HepG2 (cell line): ENCODE results near the gene LMOD3. TPM values are rescaled to one million over a fixed set of nuclear protein-coding genes. Genes with fewer than 3 reads are reported as not detected.

ENCODE experiments used
- ATAC-seq: fragments of 200-7000 bp; cut with Tn5 transposase; 3 replicates; pipeline ENCODE4 v1.9.1; 2020; ENCODE audit warnings: mild to moderate bottlenecking, moderate library complexity
- BruUV-seq: library from RNA; stranded (reverse); fragments of 400-500 nt; replicated peaks from 2 replicates; lab custom pipeline; 2021; lab: Mats Ljungman, UMichigan
- CTCF ChIA-PET: fragments of 300-600 bp; formaldehyde crosslinking; extraction: SDS; loops from one replicate; lab custom pipeline; 2021; ENCODE audit warnings: low total read pairs, inconsistent platforms, low intra/inter-chr PET ratio; lab: Yijun Ruan, JAX
- POLR2A ChIA-PET: fragments of 350-600 bp; sonication (Branson Sonifier 250); formaldehyde crosslinking; loops from one replicate; lab custom pipeline; 2020; ENCODE audit warnings: antibody characterized with exemption, inconsistent platforms; lab: Yijun Ruan, JAX
- DNase-seq: peaks from one replicate; pipeline ENCODE4 v3.0.0-alpha.2; 2015; ENCODE audit warnings: low spot score
- FAIRE-seq: peaks from 3 replicates; lab custom pipeline; 2011; peaks lifted over from hg19 to GRCh38; lab: Jason Lieb, UNC
- H2AFZ ChIP-seq: one replicate; pipeline ENCODE4 v1.6.1; 2011; ENCODE audit warnings: low read length, inconsistent platforms
- H3K27ac ChIP-seq: fragments of 300-600 bp; 3 replicates; pipeline ENCODE4 v1.8.0; 2011; ENCODE audit warnings: mixed run types, mild to moderate bottlenecking, mixed read lengths, low read length, inconsistent platforms; ENCODE audit not compliant: insufficient read depth; ENCODE audit errors: extremely low read length
- H3K27me3 ChIP-seq, 2 experiments: fragments of 200-600 bp in 1 of 2; 2 replicates in 1 of 2; 3 replicates in 1 of 2; pipeline versions ENCODE4 v1.6.0 to v1.8.0; 2011; ENCODE audit warnings: low read length in 2 of 2, mild to moderate bottlenecking in 2 of 2, moderate library complexity in 2 of 2, inconsistent platforms in 1 of 2; ENCODE audit not compliant: insufficient read depth in 2 of 2, control insufficient read depth in 1 of 2
- H3K36me3 ChIP-seq, 2 experiments: fragments of 200-600 bp in 1 of 2; replicated peaks in 1 of 2; 2 replicates in 1 of 2; 3 replicates in 1 of 2; pipeline versions ENCODE4 v1.5.1 to v1.8.0; 2011; ENCODE audit warnings: low read length in 2 of 2, inconsistent platforms in 1 of 2; ENCODE audit not compliant: insufficient read depth in 2 of 2, control insufficient read depth in 1 of 2
- H3K4me1 ChIP-seq: 2 replicates; pipeline ENCODE4 v1.5.1; 2012; ENCODE audit warnings: low read length, inconsistent platforms; ENCODE audit not compliant: insufficient read depth
- H3K4me2 ChIP-seq: 2 replicates; pipeline ENCODE4 v1.6.0; 2011; ENCODE audit warnings: low read depth, low read length, inconsistent platforms
- H3K4me3 ChIP-seq, 3 experiments: fragments of 200-600 bp in 1 of 3; sonication (generic), shearing (Covaris generic) in 1 of 3; replicated peaks in 1 of 3; 2 replicates each; pipeline ENCODE4 v1.5.1; 2011 to 2016; ENCODE audit warnings: low read length in 3 of 3, inconsistent platforms in 2 of 3, low read depth in 2 of 3, mild to moderate bottlenecking in 2 of 3, control low read depth in 1 of 3, mixed read lengths in 1 of 3; ENCODE audit not compliant: insufficient read depth in 1 of 3
- H3K79me2 ChIP-seq: one replicate; pipeline ENCODE4 v1.6.1; 2011; ENCODE audit warnings: low read length, inconsistent platforms; ENCODE audit not compliant: insufficient read depth
- H3K9ac ChIP-seq: 2 replicates; pipeline ENCODE4 v1.6.0; 2011; ENCODE audit warnings: mild to moderate bottlenecking, low read depth, low read length, inconsistent platforms; ENCODE audit not compliant: insufficient read depth
- H3K9me3 ChIP-seq: 2 replicates; pipeline ENCODE4 v1.5.1; 2012; ENCODE audit warnings: mild to moderate bottlenecking, low read length
- H4K20me1 ChIP-seq: 2 replicates; pipeline ENCODE4 v1.6.0; 2011; ENCODE audit warnings: inconsistent platforms, mild to moderate bottlenecking, low read length, moderate library complexity; ENCODE audit not compliant: insufficient read depth
- FOXK2 ChIP-seq: fragments of 450-650 bp; IDR thresholded peaks from 2 replicates; pipeline ENCODE4 v1.6.1; 2016
- HNF1B ChIP-seq: sonication (generic); formaldehyde crosslinking; IDR thresholded peaks from 2 replicates; pipeline ENCODE4 v1.5.1; 2020; ENCODE audit warnings: mild to moderate bottlenecking, moderate library complexity, missing genetic modification reagents
- POGK ChIP-seq: sonication (generic); formaldehyde crosslinking; conservative IDR thresholded peaks from 2 replicates; pipeline ENCODE4 v1.8.0; 2022; ENCODE audit warnings: mild to moderate bottlenecking, moderate library complexity, missing genetic modification reagents
- TAF1 ChIP-seq: sonication (generic); formaldehyde crosslinking; IDR thresholded peaks from 2 replicates; pipeline ENCODE4 v1.4.0; 2020; ENCODE audit warnings: missing genetic modification reagents
- TBP ChIP-seq: sonication (generic); formaldehyde crosslinking; IDR thresholded peaks from 2 replicates; pipeline ENCODE4 v1.5.0; 2020; ENCODE audit warnings: missing genetic modification reagents
- ZNF143 ChIP-seq: sonication (generic); formaldehyde crosslinking; IDR thresholded peaks from 2 replicates; pipeline ENCODE4 v1.4.0; 2020; ENCODE audit warnings: missing genetic modification reagents
- ZNF281 ChIP-seq: sonication (generic); formaldehyde crosslinking; IDR thresholded peaks from 2 replicates; pipeline ENCODE4 v1.4.0; 2020; ENCODE audit warnings: missing genetic modification reagents, borderline replicate concordance
- ZNF441 ChIP-seq: sonication (generic); formaldehyde crosslinking; IDR thresholded peaks from 2 replicates; pipeline ENCODE4 v1.7.0; 2021; ENCODE audit warnings: missing genetic modification reagents, borderline replicate concordance
- ZNF710 ChIP-seq: sonication (generic); formaldehyde crosslinking; IDR thresholded peaks from 2 replicates; pipeline ENCODE4 v1.5.0; 2020; ENCODE audit warnings: mild to moderate bottlenecking, missing genetic modification reagents, borderline replicate concordance
- WGBS: methylation state at CpG from one replicate; pipeline ENCODE4 v1.1.6; 2017; ENCODE audit warnings: low lambda C conversion rate; 5-methylcytosine and 5-hydroxymethylcytosine counted together
- in situ Hi-C: cut with HindIII; loops from 2 replicates; pipeline ENCODE4 v1.10.0; 2017; ENCODE audit warnings: low pct_unique_long_range_greater_than_20kb; ENCODE audit not compliant: extremely low pct_ligation_motif_present
- intact Hi-C: fragments of 100-400 bp; cut with micrococcal nuclease; formaldehyde crosslinking; loops from one replicate; pipeline ENCODE4 v1.10.0; 2022; ENCODE audit not compliant: unreplicated experiment
- polyA plus RNA-seq, 8 experiments: library from polyadenylated mRNA; depleted of rRNA in 3 of 8; stranded (reverse) in 7 of 8; unstranded in 1 of 8; fragments of >200 nt; fragmentation: Illumina TruSeq in 4 of 8; extraction: Trizol in 4 of 8; gene quantifications; 2 replicates each; pipeline versions ENCODE4 v1.2.1 to v1.2.3, GENCODE V29; 2011 to 2016; ENCODE audit warnings: low read depth in 4 of 8, missing spikeins in 1 of 8, mixed read lengths in 1 of 8; ENCODE audit not compliant: insufficient read depth in 1 of 8
- total RNA-seq, 5 experiments: library from RNA; depleted of rRNA; stranded (reverse); fragments of >200 nt; fragmentation: Illumina TruSeq; extraction: Trizol; gene quantifications; 2 replicates each; pipeline ENCODE4 v1.2.3, GENCODE V29; 2016; ENCODE audit warnings: low read depth in 1 of 5

Gene LMOD3
- total and polyA plus RNA-seq, 2 of the 13 experiments (the other 11 are each of a cell fraction or from before 2014, with no cell fraction given) = not detected

GRCh38 chr3:69102384-69102783, 20.0 kb downstream of the LMOD3 start:
- POLR2A ChIA-PET = no interaction called here
- WGBS = 94% methylated on average over 4 of the region's 4 CpGs

More at GRCh38 chr3:69102384-69102783, 20.0 kb downstream of the LMOD3 start:
- CTCF ChIA-PET = no interaction called here
- H3K4me2 ChIP-seq = no peak overlapping the region
- no peaks in the 10 kb centered on the region for H3K79me2 ChIP-seq
- H3K4me1 ChIP-seq = no peaks in the 10 kb centered on the region
- peaks cover 2 to 19% of the 10 kb centered on the region in 2 experiments; a peak in 3 of 5 replicates for H3K36me3 ChIP-seq
- intact Hi-C loops = no loop called here
- no peak for ATAC-seq
- FAIRE-seq = no peak
- H3K9me3 ChIP-seq = no peaks in the 10 kb centered on the region
- H4K20me1 ChIP-seq = no peaks in the 10 kb centered on the region
- no peak overlapping the region for H3K9ac ChIP-seq
- BruUV-seq = no TSS peak
- in situ Hi-C loops = loop anchor here (25.0 kb wide), 1 partner anchor 560 kb away; no protein-coding TSS in a partner anchor
- H2AFZ ChIP-seq = no peak overlapping the region
- H3K27me3 ChIP-seq = no peaks in the 10 kb centered on the region
- TF ChIP-seq FOXK2 = no peak
- no peak for TF ChIP-seq ZNF143
- TF ChIP-seq HNF1B (CRISPR knock-in tag) = no peak
- TF ChIP-seq ZNF710 = no peak
- TF ChIP-seq ZNF281 (CRISPR knock-in tag) = no peak
- TF ChIP-seq TAF1 (CRISPR knock-in tag) = no peak
- no peak for TF ChIP-seq TBP (CRISPR knock-in tag)
- no peak for TF ChIP-seq ZNF441 (CRISPR knock-in tag)
- TF ChIP-seq POGK (CRISPR knock-in tag) = no peak
- H3K27ac ChIP-seq = no peak overlapping the region
- H3K4me3 ChIP-seq = no peak overlapping the region
- DNase-seq = no peak
